H1 (cell line): ENCODE data around the gene CRABP1.

Experiments used
- EZH2 ChIP-seq: fragments of 200-600 bp; sonication (generic); IDR thresholded peaks from 2 replicates; pipeline ENCODE4 v1.7.1; 2012; ENCODE audit warnings: low read depth, mild to moderate bottlenecking, moderate library complexity, low read length, inconsistent platforms; ENCODE audit not compliant: severe bottlenecking
- TF ChIP-seq, protein P1 (sequence below), 3 experiments: IDR thresholded peaks; 1 replicate in 2 of 3; 2 replicates in 1 of 3; pipeline versions ENCODE4 v1.5.1 to v1.6.1; 2011; ENCODE audit warnings: low read length in 3 of 3, mild to moderate bottlenecking in 3 of 3, inconsistent platforms in 2 of 3, low read depth in 1 of 3, moderate library complexity in 1 of 3; ENCODE audit not compliant: insufficient read depth in 1 of 3; ENCODE audit errors: control extremely low read depth in 1 of 3

DNA sequence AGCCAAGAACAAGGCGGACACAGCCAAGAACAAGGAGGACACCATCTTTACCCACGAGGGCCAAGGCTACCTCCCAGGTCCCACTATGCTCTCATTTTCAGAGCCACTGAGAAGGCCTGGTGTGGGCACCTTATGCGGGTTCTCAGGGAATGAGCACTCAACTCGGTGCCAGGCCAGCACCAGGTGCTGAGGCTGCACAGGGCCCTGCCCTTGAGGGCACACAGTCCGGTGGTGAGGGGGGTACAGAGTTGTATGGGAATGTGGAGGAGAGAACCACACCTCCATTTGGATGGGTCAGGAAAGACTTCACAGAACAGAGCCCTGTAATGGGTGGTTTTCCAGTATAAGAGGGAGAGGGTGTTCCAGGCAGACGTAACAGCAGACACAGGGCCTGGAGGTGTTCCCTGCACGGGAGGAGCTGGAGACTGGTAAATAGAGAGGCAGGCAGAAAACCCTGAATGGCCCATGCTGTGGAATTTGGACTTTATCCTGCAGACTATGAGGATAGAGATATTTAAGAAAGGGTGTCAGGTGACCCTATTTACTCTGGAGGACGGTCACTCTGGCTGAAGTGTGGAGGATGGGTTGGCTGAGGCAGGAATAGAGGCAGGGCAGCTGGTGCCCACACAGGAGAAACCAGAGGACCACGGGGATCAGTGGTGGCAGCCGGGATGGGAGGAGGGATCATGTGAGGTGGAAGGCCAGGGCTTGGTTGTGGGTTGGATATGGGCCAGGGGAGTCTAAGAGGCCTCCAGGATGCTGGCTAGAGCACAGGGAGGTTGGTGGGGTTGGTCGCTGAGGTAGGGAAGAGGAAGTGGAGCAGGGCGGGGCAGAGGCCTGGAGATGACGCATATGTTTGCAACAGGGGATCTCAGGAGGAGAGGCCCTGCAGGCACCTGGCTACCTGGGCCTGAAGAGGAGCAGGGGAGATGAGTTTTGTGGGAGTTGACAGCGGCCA is 34.6 kb downstream of the CRABP1 start:
- TF ChIP-seq, protein P1, sequence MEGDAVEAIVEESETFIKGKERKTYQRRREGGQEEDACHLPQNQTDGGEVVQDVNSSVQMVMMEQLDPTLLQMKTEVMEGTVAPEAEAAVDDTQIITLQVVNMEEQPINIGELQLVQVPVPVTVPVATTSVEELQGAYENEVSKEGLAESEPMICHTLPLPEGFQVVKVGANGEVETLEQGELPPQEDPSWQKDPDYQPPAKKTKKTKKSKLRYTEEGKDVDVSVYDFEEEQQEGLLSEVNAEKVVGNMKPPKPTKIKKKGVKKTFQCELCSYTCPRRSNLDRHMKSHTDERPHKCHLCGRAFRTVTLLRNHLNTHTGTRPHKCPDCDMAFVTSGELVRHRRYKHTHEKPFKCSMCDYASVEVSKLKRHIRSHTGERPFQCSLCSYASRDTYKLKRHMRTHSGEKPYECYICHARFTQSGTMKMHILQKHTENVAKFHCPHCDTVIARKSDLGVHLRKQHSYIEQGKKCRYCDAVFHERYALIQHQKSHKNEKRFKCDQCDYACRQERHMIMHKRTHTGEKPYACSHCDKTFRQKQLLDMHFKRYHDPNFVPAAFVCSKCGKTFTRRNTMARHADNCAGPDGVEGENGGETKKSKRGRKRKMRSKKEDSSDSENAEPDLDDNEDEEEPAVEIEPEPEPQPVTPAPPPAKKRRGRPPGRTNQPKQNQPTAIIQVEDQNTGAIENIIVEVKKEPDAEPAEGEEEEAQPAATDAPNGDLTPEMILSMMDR (IDR thresholded peaks at IDR 0.05; ENCODE audit: control extremely low read depth in 1 of 3, insufficient read depth in 1 of 3, low read depth in 1 of 3, low read length in 3 of 3), result no peak
- no peak for TF ChIP-seq EZH2
